ENCODE data around the gene MAN1C1.
"Not testable (repeated sequence)": the region's sequence is repeated elsewhere in the genome, so short reads cannot be mapped to it uniquely, and the experiment has no call there.

The MAN1C1 gene

DNA sequence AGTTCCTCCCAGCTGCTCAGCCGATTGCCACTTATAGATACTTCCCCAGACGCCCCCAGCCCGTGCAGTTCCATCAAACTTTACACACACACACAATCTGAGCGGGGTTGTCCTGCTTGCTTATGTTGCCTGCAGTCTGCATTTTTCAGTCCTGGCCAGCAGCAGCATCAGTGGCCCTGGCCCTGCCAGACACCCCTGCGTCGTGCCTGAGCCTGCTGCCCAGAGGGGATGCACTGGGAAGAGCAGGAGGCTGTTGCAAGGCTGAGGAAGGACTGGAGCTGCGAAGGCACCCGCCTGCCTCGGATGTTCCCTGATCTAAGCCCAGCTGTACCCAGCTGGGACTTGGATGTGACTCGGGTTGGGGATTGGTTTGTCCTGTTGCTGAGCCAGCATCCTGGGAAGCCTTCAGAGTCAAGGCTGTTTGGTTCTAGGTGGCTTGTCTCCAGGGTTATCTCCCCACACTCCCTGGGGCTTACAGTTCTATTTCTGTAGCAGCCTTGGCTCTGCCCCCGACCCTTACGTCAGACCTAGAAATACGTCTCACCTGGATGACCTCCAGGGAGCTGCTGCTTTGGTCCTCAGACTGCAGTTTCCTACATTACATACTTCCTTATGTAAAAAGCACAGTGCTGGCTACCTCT is 42.3 kb downstream of the MAN1C1 start:
- no peak for DNase-seq

DNA sequence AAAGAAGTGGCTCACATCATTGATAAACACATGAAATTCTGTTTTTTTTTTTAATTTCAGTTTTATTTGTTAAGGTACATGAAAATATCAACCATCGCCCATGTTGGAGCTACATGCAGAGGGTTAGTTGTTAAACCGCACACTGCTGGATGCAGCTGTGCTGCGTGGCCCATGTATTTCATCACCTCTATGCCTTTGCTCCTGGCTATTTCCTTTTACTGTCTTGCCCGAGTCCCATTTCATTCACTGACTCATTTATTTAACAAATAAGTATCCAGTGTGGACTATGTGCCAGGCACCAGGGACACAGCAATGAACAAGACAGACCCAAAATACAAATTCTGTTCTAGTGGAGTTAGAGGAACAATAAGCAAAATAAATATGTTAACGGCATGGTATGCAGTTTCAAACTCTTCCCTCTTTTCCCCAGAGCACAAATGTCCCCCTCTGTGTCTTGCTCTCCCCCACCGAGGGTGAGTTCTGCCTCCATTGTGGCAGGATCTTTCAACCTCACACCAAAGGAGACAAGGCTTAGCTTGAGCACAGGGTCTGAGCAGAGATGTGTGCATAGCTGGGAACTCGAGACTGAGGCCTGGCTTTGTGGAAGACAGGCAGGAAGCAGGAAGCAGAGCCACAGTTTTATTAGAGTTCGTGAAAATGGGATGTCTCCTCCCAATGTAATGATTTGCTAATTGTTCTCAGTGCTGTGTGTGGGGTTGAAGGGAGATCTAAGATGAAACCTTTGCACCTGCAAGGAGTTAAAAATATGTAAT is 44.6 kb downstream of the MAN1C1 start:
- no peak for DNase-seq

DNA sequence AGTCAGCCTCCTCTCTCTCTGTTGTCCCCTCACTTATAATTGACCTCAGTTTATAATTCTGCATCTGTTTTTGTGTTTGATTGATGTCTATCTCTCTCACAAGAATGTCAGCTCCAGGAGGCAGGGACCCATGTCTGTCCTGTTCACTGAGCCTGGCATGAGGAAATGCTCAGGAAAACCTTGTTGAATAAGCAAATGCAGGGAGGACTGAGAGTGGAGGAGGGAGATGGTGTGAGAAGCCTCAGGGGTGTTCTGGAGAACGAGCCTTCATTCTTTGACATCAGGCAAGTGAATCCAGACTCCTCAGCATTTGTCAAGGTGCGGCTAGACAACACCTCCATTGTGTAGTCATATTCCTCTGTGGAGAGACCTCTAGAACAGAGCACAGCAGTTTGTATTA is 45.5 kb downstream of the MAN1C1 start:
- DNase-seq: no peak

DNA sequence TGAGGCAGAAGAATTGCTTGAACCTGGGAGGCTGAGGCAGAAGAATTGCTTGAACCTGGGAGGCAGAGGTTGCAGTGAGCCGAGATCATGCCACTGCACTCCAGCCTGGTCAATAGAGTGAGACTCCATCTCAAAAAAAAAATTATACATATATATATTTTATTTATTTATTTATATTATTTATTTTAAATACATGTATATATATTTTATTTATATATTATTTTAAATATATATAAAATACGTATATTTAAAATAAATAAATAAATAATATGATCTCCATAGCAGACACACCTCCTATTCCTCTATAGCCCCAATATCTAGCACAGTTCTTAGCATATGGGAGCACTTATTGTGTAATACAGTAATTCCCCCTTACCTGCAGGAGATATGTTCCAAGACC is 46.4 kb downstream of the MAN1C1 start:
- DNase-seq: not testable (repeated sequence)

DNA sequence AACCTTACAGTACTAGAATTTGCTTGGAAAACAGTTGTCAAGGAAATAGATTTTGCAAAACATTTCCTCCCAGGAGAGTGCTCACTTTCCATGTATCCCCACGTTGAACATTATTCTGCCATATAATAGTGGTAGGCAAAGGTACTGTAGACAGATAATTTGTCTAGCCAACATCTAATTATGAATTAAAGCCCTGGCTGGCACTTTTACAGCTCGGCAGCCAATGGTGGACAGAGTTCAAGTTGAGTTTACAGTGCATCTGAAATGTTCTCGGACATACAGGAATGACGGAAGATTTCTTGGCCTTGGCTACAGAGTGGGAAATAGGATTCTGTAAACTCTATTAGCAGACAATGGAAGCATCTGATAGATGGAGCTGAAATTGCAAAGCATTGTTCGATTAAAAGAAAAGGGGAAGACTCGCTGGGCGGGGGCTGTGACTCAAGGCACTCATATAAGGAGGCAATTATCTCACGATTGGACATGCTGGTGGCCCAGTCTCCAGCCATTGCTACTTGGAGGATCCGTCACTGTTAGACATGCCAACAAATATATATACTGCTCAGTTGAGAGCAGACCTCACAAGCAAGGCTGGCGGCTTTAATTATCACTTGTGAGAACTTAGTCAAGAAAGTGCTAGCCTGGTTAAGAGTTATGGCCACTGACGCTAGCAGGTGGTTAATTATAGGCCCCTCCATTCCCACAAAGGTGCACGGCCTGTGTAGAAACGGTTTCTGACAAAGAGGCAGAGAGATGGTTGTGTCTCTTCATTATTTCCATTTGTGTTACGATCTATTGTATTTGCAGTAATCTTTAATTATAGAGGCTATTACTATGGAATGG is 48.0 kb downstream of the MAN1C1 start:
- DNase-seq: no peak

DNA sequence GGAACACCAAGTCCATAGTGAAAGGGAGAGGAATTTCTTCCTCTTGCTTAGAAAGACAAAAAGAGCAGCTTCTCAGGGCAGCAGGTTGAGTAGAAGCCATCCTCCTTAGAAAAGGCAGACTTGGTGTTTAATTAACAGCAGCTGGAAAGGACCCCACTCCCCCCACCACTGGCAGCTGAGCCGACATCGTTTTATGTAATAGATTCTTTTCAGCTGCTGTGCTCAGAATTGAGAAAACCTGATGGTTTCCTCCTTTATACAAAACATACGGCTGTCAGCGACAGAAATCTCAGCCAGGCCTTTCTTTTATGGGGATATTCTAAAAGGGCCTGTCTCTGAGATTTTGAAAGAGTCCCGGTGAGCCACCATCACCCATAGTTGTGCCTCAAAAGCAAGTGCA is 49.9 kb downstream of the MAN1C1 start:
- DNase-seq: no peak

DNA sequence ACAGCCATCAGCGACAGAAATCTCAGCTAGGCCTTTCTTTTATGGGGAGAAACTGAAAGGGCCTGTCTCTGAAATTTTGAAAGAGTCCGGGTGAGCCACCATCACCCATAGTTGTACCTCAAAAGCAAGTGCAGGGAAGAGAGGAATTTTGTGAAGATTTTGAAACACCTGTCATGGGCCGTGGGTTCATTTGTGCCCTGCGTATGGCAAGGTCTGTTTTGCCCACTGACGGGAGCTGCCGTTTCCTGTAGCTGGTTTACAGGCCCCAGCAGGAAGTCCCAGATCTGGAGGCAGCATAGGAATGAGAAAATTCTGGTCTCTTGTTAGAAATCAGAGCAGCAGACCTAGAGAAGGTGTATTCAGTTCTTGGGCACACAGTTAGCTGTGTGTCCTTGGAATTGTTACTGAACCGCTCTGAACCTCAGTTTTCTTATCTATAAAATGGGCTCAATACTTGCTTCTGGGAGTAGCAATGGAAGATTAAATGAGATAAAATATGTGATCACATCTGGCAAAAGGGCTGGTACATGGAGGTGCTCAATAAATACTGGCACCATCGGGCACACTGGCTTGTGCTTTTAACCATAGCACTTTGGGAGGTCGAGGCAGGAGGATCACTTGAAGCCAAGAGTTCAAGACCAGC is 52.5 kb downstream of the MAN1C1 start:
- DNase-seq: no peak

DNA sequence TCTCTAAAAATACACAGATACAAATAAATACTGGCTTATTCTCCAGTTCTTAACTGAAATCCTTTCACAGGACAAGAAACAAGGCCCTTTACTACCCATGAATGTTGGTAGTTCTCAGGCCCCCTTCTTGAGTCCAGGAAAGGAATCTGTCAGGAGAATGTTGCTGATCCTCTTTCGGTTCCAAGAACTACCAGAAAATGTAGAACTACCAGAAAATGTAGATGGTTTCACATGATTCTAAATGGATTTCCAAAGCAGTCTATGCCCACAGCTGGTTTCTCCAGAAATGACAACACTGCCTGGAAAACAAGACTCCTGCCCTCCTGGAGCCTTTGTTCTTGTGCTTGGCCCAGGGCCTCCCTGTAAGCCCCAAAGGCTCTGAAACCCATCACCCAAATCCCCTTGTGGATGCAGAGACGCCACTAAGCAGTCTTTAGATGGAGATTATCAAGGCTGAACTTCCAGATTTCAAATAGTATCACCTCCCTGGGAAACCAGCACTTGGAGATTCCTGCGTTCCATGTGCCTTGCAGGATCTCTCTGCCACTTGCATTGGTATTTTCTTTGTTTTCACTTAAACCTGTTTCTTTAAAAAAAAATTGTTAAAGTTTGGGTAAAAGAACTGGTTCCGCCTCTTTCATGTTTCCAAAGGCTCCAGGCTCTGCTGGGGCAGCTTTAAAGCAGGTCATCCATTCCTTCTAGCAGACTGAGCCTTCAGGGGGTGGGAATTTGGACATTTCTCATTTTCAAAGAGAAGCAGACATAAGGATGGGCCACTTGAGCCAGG is 53.4 kb downstream of the MAN1C1 start:
- no peak for DNase-seq

DNA sequence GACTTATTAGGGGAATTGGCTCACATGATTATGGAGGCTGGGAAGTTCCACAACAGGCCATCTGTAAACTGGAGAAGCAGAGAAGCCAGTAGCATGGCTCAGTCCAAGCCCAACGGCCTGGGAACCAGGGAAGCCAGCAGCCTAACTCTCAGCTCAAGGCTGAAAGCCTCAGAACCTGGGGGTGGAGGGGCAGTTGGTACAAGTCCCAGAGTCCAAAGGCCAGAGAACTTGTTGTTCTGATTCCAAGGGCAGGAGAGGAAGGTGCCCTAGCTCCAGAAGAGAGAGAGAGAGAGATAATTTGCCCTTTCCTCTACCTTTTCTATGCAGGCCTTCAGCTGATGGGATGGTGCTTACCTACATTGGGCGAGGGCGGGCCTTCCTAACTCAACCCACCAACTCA is 55.3 kb downstream of the MAN1C1 start:
- DNase-seq: no peak

DNA sequence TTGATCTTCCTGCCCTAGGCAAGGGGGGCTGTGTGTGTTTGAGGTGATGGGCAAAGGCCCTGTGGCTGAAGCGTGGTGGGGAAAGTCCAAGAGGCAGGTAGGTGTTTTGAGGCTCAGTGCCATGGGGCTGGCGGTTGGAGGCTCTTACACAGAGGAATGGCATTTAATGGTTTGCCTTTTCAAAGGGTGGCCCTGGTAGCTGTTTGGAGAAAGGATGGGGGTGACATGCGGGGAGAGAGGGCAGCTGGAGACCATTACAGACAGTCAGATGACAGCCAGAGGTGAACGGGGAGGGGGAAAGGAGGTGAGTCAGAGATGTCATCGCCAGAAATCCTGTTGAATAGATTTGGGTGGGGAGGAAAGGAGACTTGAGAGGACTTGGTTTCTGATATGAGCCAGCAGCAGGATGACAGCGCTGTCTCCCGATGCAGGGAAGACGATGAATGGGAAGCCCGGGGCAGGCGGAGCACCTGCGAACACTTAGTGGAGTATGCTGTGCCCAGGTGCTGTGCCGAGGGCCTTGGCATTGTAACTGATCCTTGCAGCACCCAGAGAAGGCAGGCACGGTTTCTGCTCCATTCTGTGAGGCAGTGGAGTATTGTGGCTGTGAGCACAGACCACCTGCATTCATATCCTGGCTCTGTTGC is 56.3 kb downstream of the MAN1C1 start:
- no peak for DNase-seq

DNA sequence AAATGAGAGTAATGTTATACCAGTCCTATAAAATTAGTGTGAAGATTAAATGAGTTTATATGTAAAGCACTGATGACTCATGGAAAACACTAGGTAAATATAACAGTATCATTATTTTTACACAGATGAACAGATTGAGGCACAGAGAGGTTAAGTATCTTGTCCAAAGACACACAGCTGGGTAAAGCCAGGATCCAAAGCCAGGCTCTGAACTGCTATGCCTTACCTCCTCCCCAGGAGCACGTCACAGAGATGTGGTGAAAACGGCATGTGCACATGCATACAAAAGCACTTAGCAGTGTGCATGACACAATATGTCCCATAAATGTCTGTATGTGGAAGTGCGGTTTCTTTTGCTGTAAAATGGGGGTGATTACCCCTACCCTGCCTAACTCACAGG is 56.9 kb downstream of the MAN1C1 start:
- DNase-seq: no peak

DNA sequence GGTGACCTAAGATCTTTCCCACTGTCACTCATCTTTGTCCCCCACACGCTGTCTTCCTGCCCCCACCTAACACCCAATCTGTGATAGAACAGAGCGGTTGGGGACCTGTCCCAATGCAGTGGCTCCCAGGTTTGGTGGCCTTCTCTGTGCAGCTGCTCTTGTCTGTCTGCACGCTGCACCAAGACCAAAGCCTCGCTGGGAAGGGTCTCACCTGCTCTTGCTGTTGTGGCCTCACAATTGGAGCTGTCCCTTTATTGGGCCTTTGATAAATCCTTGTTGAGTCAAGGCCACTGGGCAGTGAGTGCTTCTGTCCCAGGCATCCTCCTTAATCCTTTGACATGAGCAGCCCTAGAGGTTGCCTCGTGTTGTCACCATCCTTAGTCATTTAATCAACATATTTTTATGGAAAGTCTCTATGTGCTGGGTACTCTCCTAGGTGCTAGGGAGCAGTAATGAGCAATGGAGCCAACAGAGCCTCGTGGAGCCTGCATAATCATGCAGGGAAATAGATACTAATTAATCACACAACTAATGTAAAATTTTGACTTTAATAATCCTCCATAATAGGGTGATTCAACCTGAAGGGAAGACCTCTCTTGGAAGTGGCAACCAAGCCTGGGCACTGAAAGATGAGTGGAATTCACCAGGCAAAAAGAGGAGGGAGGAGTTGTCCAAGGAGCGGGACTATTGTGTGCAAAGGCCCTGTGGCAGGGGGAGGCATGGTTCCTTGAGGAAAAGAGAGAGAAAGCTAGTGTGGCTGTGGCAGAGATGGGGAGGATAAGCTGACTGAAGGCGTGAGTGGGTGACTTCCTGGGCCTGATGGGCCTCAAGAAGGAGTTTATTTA is 57.6 kb downstream of the MAN1C1 start:
- no peak for DNase-seq

DNA sequence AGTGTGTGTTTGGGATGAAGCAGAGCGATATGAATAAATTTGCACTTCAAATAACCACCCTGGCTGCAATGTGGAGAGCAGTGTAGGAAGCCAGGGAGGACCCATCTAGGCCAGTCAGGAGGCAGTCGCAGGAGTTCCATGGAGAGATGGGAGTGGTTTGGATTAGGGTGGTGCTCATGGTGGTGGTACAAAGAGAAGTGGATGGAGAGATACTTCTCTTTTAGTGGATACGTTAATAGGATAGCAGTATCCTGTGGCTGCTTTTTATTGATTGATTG is 58.2 kb downstream of the MAN1C1 start:
- DNase-seq: no peak

DNA sequence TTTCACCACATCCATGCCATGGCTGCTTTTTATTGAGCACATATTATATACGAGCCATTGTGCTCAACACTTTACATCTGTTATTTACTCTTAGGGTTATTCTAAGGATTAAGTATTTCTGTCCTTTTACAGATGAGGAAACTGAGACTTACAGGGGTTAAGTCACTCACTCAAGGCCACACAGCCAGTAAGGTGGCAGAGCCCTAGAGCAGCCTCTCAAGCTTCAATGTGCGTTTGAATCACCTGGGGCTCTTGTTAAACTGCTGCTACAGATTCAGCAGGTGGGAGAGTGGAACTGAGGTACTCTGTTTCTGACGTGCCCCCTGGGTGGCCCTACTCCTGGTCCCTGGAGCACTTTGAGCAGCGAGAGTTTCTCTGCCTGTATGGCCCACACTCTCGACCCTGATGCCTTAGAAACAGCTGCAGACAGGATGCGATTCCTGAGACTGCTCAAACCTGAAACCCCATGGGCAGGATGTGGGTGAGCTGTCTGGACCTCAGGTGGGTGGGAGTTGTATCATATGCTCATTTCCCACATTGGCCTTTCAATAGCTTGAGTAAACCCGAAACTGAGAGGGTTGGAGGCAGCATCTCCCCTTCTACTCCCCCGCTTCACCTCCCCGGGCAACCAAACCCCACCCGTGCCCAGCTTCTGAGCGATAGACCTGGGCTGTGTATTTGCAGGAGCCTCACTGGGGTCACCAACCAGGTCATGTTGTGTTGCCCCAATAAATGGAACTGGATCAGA is 59.3 kb downstream of the MAN1C1 start:
- DNase-seq: no peak

DNA sequence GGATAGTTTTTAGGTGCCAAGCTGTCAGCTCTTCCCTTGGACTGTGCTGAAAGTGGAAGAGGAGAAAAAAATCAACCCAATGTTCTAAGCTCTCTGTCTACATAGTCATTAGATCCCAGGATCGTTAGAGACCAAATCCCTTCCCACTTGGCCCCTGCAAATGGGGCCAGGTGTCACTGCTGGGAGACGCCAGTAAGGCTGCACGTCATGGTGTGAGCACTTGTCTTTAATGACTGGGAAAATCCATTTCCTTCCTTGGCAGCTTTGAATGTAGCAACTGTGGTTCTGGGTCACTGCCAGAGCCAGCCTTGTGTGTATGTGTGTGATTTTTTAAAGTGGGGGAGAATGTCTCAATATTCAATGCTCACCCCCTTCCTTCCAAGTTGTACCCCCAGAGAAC is 59.9 kb downstream of the MAN1C1 start:
- no peak for DNase-seq

DNA sequence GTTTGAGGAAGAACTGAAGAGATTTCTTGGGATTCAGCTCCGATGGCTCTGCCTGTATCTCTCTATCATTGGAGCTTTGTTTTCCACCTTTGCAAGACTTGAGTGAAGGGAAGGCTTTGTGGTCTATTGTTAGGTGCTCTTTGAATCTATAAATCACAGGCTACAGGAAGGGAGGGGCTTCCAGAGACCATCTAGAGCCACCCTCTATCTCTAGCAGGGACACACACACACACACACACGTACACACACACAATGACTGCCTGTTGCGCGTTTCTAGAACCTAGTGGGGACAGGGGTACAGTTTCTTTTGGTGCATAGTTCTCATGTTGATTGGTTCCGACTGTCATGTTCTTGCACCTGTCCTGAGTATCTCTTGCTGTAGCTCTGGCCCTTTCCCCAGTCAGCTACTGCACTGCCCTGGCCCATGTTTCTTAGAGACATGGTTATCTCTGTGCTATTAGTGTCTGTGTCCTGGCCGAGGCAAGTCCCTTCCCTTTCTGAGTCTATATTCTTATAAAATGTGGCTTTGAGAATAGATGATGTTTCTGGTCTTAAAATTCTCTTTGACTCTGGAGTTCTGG is 60.7 kb downstream of the MAN1C1 start:
- no peak for DNase-seq

DNA sequence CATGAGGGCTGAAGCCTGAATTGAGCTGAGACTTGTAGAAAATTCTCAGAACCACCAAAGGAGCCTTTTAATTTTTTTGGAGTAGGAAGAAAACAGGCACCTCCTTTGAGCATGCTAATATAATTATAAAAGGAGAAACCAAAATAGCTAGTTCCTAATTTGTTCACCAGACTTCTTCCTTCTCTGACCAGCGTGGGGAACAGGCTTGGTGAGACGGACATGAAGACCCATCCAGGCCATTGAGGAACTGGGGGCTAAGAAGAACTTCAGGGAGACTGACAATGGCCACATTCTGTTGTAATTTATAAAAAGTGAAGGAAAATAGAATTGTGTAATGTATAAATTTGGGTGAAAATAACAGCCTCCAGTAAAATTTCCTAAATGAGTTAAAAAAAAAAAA is 62.6 kb downstream of the MAN1C1 start:
- no peak for DNase-seq

DNA sequence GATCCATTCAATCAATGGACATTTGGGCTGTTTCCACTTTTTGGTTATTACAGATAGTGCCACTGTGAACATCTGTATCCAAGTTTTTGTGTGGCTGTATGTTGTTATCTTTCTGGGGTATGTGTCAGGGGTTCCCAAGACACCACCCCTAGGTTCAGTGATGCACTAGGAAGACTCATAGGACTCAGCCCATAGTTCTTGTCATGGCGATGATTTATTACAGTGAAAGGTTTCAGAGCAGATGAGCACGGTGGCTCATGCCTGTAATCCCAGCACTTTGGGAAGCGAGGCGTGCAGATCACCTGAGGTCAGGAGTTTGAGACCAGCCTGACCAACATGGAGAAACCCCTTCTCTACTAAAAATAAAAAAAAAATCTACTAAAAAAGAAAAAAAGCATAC is 64.1 kb downstream of the MAN1C1 start:
- DNase-seq: no peak

DNA sequence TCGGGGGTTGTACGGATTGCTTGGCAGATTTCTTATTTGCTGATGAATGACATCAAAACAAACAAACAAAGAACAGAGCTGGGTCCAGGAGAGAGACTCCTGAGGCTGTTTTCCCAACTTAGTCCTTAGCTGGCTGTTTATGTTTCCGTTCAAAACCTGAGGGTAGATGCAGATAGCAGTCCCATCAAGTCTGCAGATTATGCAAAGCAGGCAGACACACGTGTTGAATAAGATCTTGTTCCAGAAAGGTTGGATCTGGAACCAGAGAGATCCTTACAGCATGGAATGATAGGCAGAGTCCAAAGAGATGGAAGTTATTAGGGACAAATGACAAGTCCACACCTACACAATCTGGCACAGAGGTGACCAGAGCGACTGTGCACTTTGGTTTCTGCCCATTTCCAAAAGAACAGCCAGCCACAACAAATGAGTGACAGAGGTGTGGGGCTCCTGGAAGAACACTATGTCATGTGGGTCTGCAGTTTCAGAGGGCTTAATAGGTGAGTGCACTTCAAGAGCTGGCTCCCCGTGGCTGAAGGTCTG is 65.5 kb downstream of the MAN1C1 start:
- no peak for DNase-seq

DNA sequence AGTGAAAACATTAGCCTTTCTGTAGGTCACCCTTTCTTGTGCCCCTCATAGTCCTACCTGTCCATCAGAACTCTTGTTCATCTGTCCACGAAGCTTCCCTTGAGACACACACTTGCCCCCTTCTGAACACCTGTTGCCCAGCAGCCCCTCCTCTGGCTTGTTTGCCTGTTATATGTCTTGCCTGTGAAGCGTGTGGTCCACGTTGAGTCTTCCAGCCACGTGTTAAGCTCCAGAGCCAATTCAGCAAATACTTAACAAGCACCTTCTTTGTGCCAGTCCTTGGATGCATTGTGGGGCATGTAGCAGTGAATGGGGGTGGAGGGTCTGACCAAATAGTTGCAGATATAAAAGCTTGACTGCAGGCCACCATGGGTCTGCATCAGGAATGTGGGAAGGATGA is 66.6 kb downstream of the MAN1C1 start:
- no peak for DNase-seq
